ENCODE measurements around the gene RAB36.
"Not testable (repeated sequence)": the region's sequence is repeated elsewhere in the genome, so short reads cannot be mapped to it uniquely, and the experiment has no call there.

RAB36 gene

GRCh38 chr22:23131931-23132330, 13.3 kb upstream of the RAB36 start:
- no peaks in the 10 kb centered on the region for H3K27me3 ChIP-seq (replicated peaks in 2 of 5; ENCODE audit: control insufficient read depth in 4 of 5, insufficient read depth in 5 of 5, low read length in 4 of 5)

GRCh38 chr22:23132376-23133091, 12.7 kb upstream of the RAB36 start:
- ChIA-PET CTCF (interaction anchor here (0.9 to 22.0 kb wide), 8 partner anchors 11 to 175 kb away, joined by 3 to 470 read pairs (median 5); partner anchors contain the start of gene RAB36), POLR2A (no interaction called here)
- 100% methylated on average over 9 of the region's 10 CpGs for WGBS (ENCODE audit: insufficient coverage)
- Histone ChIP-seq H3K27ac (ENCODE audit: insufficient read depth in 1 of 2, low read depth in 1 of 2, low read length in 2 of 2, poor library complexity in 1 of 2, severe bottlenecking in 2 of 2) (no peak overlapping the region), H3K27me3 (replicated peaks in 2 of 5; ENCODE audit: control insufficient read depth in 4 of 5, insufficient read depth in 5 of 5, low read length in 4 of 5) (no peaks in the 10 kb centered on the region), H3K4me1 (ENCODE audit: control extremely low read depth in 1 of 4, control insufficient read depth in 4 of 4, insufficient read depth in 4 of 4, low read length in 3 of 4) (peaks cover 0 to 20% (median 11%) of the 10 kb centered on the region in 4 experiments), H3K9me3 (ENCODE audit: control extremely low read depth in 1 of 5, control insufficient read depth in 4 of 5, insufficient read depth in 2 of 5, low read depth in 1 of 5, low read length in 4 of 5) (no peaks in the 10 kb centered on the region), H3K4me3 (ENCODE audit: control insufficient read depth in 1 of 7, extremely low read depth in 1 of 7, insufficient read depth in 4 of 7, low read depth in 2 of 7, low read length in 6 of 7) (no peak overlapping the region), H3K36me3 (ENCODE audit: control insufficient read depth in 4 of 4, insufficient read depth in 4 of 4, low read length in 3 of 4) (no peaks in the 10 kb centered on the region)
- DNase-seq, result no peak

More at GRCh38 chr22:23131931-23132330, 13.3 kb upstream of the RAB36 start:
- Histone ChIP-seq H3K27ac (ENCODE audit: insufficient read depth in 1 of 2, low read depth in 1 of 2, low read length in 2 of 2, poor library complexity in 1 of 2, severe bottlenecking in 2 of 2) (no peak overlapping the region), H3K4me1 (ENCODE audit: control extremely low read depth in 1 of 4, control insufficient read depth in 4 of 4, insufficient read depth in 4 of 4, low read length in 3 of 4) (peaks cover 0 to 14% (median 6%) of the 10 kb centered on the region in 4 experiments), H3K4me3 (ENCODE audit: control insufficient read depth in 1 of 7, extremely low read depth in 1 of 7, insufficient read depth in 4 of 7, low read depth in 2 of 7, low read length in 6 of 7) (no peak overlapping the region), H3K36me3 (ENCODE audit: control insufficient read depth in 4 of 4, insufficient read depth in 4 of 4, low read length in 3 of 4) (no peaks in the 10 kb centered on the region), H3K9me3 (ENCODE audit: control extremely low read depth in 1 of 5, control insufficient read depth in 4 of 5, insufficient read depth in 2 of 5, low read depth in 1 of 5, low read length in 4 of 5) (no peaks in the 10 kb centered on the region)
- ChIA-PET CTCF (interaction anchor here (0.8 to 22.0 kb wide), 7 partner anchors 10 to 339 kb away, joined by 3 to 470 read pairs (median 3); no protein-coding TSS in a partner anchor), POLR2A (no interaction called here)
- no peak for DNase-seq
- 89% methylated on average over 6 of the region's 6 CpGs for WGBS (ENCODE audit: insufficient coverage)

DNA sequence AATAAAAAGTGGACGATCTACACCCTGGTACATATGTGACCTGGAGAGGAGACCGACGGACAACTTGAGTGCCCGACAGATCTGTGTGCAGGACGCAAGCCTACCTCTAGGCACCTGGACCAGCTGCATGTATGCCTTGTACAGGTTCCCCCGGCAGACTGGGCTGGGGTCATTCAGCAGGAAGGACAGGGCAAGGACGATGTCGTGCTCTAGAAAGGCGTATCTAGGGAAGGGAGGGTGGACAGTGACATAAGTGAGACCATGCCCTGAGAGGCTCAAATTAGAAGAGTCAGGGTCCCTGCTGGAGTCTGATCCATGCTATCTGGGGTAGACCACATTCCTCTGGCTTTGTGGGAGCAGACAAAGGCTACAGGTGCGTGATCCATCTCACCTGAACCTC, 11.4 kb upstream of the RAB36 start:
- WGBS (ENCODE audit: insufficient coverage), result 99% methylated on average over 10 of the region's 10 CpGs

GRCh38 chr22:23136991-23137390, 8.3 kb upstream of the RAB36 start:
- WGBS (ENCODE audit: insufficient coverage), result 100% methylated on average over 2 of the region's 4 CpGs
- DNase-seq; POLR2A ChIA-PET; H3K9me3 ChIP-seq (ENCODE audit: control extremely low read depth in 1 of 5, control insufficient read depth in 4 of 5, insufficient read depth in 2 of 5, low read depth in 1 of 5, low read length in 4 of 5); H3K27ac ChIP-seq (ENCODE audit: insufficient read depth in 1 of 2, low read depth in 1 of 2, low read length in 2 of 2, poor library complexity in 1 of 2, severe bottlenecking in 2 of 2); H3K36me3 ChIP-seq (ENCODE audit: control insufficient read depth in 4 of 4, insufficient read depth in 4 of 4, low read length in 3 of 4); H3K27me3 ChIP-seq (replicated peaks in 2 of 5; ENCODE audit: control insufficient read depth in 4 of 5, insufficient read depth in 5 of 5, low read length in 4 of 5); H3K4me3 ChIP-seq (ENCODE audit: control insufficient read depth in 1 of 7, extremely low read depth in 1 of 7, insufficient read depth in 4 of 7, low read depth in 2 of 7, low read length in 6 of 7): not testable (repeated sequence)
- H3K4me1 ChIP-seq (ENCODE audit: control extremely low read depth in 1 of 4, control insufficient read depth in 4 of 4, insufficient read depth in 4 of 4, low read length in 3 of 4), result peaks cover 5 to 50% (median 33%) of the 10 kb centered on the region in 4 experiments
- CTCF ChIA-PET, result interaction anchor here (1.3 to 22.0 kb wide), 3 partner anchors 9 to 179 kb away, joined by 4 to 470 read pairs (median 9); no protein-coding TSS in a partner anchor

More for the DNA sequence above, 11.4 kb upstream of the RAB36 start:
- Histone ChIP-seq H3K36me3 (ENCODE audit: control insufficient read depth in 4 of 4, insufficient read depth in 4 of 4, low read length in 3 of 4) (no peaks in the 10 kb centered on the region), H3K27me3 (replicated peaks in 2 of 5; ENCODE audit: control insufficient read depth in 4 of 5, insufficient read depth in 5 of 5, low read length in 4 of 5) (no peaks in the 10 kb centered on the region), H3K4me1 (ENCODE audit: control extremely low read depth in 1 of 4, control insufficient read depth in 4 of 4, insufficient read depth in 4 of 4, low read length in 3 of 4) (peaks cover 3 to 33% (median 23%) of the 10 kb centered on the region in 4 experiments), H3K9me3 (ENCODE audit: control extremely low read depth in 1 of 5, control insufficient read depth in 4 of 5, insufficient read depth in 2 of 5, low read depth in 1 of 5, low read length in 4 of 5) (no peaks in the 10 kb centered on the region), H3K4me3 (ENCODE audit: control insufficient read depth in 1 of 7, extremely low read depth in 1 of 7, insufficient read depth in 4 of 7, low read depth in 2 of 7, low read length in 6 of 7) (no peak overlapping the region), H3K27ac (ENCODE audit: insufficient read depth in 1 of 2, low read depth in 1 of 2, low read length in 2 of 2, poor library complexity in 1 of 2, severe bottlenecking in 2 of 2) (no peak overlapping the region)
- POLR2A ChIA-PET, result no interaction called here
- DNase-seq, result no peak
- CTCF ChIA-PET, result interaction anchor here (0.9 to 22.0 kb wide), 5 partner anchors 10 to 278 kb away, joined by 3 to 470 read pairs (median 6); partner anchors contain the start of gene RAB36

DNA sequence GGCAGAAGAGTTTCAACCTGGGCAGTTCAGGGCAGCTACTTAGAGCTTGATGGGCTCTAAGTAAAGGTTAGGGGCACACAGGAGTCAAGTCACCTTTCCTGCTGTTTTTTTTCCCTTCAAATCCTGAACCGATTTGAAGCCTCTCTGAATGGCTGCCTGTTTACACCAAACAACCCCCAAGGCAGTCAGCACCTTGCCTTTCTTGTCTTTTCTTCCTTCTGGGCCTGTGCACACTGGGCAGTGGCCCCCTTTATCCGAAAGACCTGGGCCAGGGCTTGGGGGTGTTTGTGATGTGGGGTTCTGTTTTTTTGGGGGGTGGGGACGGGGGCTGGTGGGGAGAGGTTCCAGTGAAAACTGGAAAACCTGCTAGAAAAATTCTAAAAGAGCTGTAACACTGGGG, 7.8 kb upstream of the RAB36 start:
- H3K4me3 ChIP-seq (ENCODE audit: control insufficient read depth in 1 of 7, extremely low read depth in 1 of 7, insufficient read depth in 4 of 7, low read depth in 2 of 7, low read length in 6 of 7), result no peak overlapping the region
- peaks cover 5 to 55% (median 37%) of the 10 kb centered on the region in 4 experiments for H3K4me1 ChIP-seq (ENCODE audit: control extremely low read depth in 1 of 4, control insufficient read depth in 4 of 4, insufficient read depth in 4 of 4, low read length in 3 of 4)
- no peaks in the 10 kb centered on the region for H3K27me3 ChIP-seq (replicated peaks in 2 of 5; ENCODE audit: control insufficient read depth in 4 of 5, insufficient read depth in 5 of 5, low read length in 4 of 5)

GRCh38 chr22:23137905-23138561, 7.2 kb upstream of the RAB36 start:
- Histone ChIP-seq H3K4me3 (ENCODE audit: control insufficient read depth in 1 of 7, extremely low read depth in 1 of 7, insufficient read depth in 4 of 7, low read depth in 2 of 7, low read length in 6 of 7) (peak overlapping the region in 2 of 7 experiments; percentile 11 to 38), H3K9me3 (ENCODE audit: control extremely low read depth in 1 of 5, control insufficient read depth in 4 of 5, insufficient read depth in 2 of 5, low read depth in 1 of 5, low read length in 4 of 5) (no peaks in the 10 kb centered on the region), H3K4me1 (ENCODE audit: control extremely low read depth in 1 of 4, control insufficient read depth in 4 of 4, insufficient read depth in 4 of 4, low read length in 3 of 4) (peaks cover 5 to 57% (median 40%) of the 10 kb centered on the region in 4 experiments), H3K27me3 (replicated peaks in 2 of 5; ENCODE audit: control insufficient read depth in 4 of 5, insufficient read depth in 5 of 5, low read length in 4 of 5) (no peaks in the 10 kb centered on the region), H3K27ac (ENCODE audit: insufficient read depth in 1 of 2, low read depth in 1 of 2, low read length in 2 of 2, poor library complexity in 1 of 2, severe bottlenecking in 2 of 2) (peak overlapping the region in 1 of 2 experiments; percentile 46), H3K36me3 (ENCODE audit: control insufficient read depth in 4 of 4, insufficient read depth in 4 of 4, low read length in 3 of 4) (no peaks in the 10 kb centered on the region)
- POLR2A ChIA-PET, result no interaction called here
- DNase-seq, result peak; percentile 59 to 92 (median 89)
- CTCF ChIA-PET, result interaction anchor here (0.7 to 22.0 kb wide), 7 partner anchors 10 to 350 kb away, joined by 3 to 470 read pairs (median 4); no protein-coding TSS in a partner anchor
- 63% methylated on average over 4 of the region's 5 CpGs for WGBS (ENCODE audit: insufficient coverage)

More for the DNA sequence above, 7.8 kb upstream of the RAB36 start:
- 0% methylated on average over 1 of the region's 3 CpGs for WGBS (ENCODE audit: insufficient coverage)
- DNase-seq, result no peak
- H3K9me3 ChIP-seq (ENCODE audit: control extremely low read depth in 1 of 5, control insufficient read depth in 4 of 5, insufficient read depth in 2 of 5, low read depth in 1 of 5, low read length in 4 of 5), result no peaks in the 10 kb centered on the region
- H3K36me3 ChIP-seq (ENCODE audit: control insufficient read depth in 4 of 4, insufficient read depth in 4 of 4, low read length in 3 of 4), result no peaks in the 10 kb centered on the region
- POLR2A ChIA-PET, result no interaction called here
- H3K27ac ChIP-seq (ENCODE audit: insufficient read depth in 1 of 2, low read depth in 1 of 2, low read length in 2 of 2, poor library complexity in 1 of 2, severe bottlenecking in 2 of 2), result peak overlapping the region in 1 of 2 experiments; percentile 46
- CTCF ChIA-PET, result interaction anchor here (1.0 to 22.0 kb wide), 6 partner anchors 9 to 349 kb away, joined by 3 to 470 read pairs (median 4); no protein-coding TSS in a partner anchor
